ENCODE data around the gene PODXL.
A peak's percentile ranks its signal among the peaks of the same experiment; 100 is the strongest.

Gene PODXL

GRCh38 chr7:131556053-131556908, at the start of gene PODXL:
Gene PODXL (minus strand): TSS chr7:131556628. CDS start chr7:131556359, 269 bp downstream.
- Histone ChIP-seq H3K27me3 (ENCODE audit: control insufficient read depth in 1 of 2, insufficient read depth in 2 of 2, low read length in 2 of 2) (peaks cover 7 to 28% of the 10 kb centered on the region in 2 donors), H3K36me3 (ENCODE audit: control insufficient read depth in 1 of 2, insufficient read depth in 2 of 2, low read length in 2 of 2) (no peaks in the 10 kb centered on the region), H3K4me3 (ENCODE audit: low read depth in 1 of 2, low read length in 2 of 2) (peak within 1 kb of the TSS; percentile 69 to 75), H3K27ac (ENCODE audit: low read depth, low read length) (no peak within 1 kb of the TSS), H3K9ac (ENCODE audit: low read depth in 1 of 2, low read length in 2 of 2) (peak within 1 kb of the TSS; percentile 36 to 51), H3K9me3 (ENCODE audit: control insufficient read depth in 1 of 2, low read length in 2 of 2) (no peaks in the 10 kb centered on the region), H3K4me1 (ENCODE audit: control insufficient read depth in 1 of 2, insufficient read depth in 2 of 2, low read length in 2 of 2) (peaks cover 23 to 27% of the 10 kb centered on the region in 2 donors)

DNA sequence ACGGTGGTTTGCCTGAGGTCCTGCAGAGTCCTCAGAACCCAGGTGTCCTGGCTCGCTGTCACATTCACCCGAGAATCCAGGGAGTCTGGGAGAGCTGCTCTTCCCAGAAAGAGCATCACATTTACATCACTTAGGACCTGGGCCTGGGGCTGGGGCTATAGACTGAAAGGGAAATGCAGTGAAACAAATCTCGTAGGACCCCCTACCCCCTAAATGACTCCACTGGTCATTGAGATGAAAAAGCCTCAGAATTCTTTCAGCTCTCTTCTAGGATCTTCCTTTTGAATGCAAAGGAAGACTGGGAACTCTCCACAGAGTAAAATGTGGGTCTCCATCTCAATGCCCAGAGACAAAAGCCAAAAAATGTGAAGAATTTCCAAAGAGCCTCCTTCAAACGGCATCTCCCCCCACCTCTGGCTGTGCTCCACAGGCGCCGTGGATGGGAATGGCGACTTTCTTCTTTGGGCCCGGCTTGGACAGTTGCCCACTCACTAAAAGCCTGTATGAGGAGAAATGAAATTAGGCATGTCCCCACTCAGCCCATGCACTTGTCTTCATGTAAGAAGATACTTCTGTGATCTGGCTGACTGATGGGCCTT, 49.0 kb upstream of the PODXL start:
- Histone ChIP-seq H3K4me1 (ENCODE audit: control insufficient read depth in 1 of 2, insufficient read depth in 2 of 2, low read length in 2 of 2) (no peaks in the 10 kb centered on the region), H3K9ac (ENCODE audit: low read depth in 1 of 2, low read length in 2 of 2) (no peak overlapping the region), H3K36me3 (ENCODE audit: control insufficient read depth in 1 of 2, insufficient read depth in 2 of 2, low read length in 2 of 2) (no peaks in the 10 kb centered on the region), H3K27ac (ENCODE audit: low read depth, low read length) (no peak overlapping the region), H3K4me3 (ENCODE audit: low read depth in 1 of 2, low read length in 2 of 2) (no peak overlapping the region), H3K9me3 (ENCODE audit: control insufficient read depth in 1 of 2, low read length in 2 of 2) (no peaks in the 10 kb centered on the region), H3K27me3 (ENCODE audit: control insufficient read depth in 1 of 2, insufficient read depth in 2 of 2, low read length in 2 of 2) (peaks cover 0 to 3% of the 10 kb centered on the region in 2 donors)

DNA sequence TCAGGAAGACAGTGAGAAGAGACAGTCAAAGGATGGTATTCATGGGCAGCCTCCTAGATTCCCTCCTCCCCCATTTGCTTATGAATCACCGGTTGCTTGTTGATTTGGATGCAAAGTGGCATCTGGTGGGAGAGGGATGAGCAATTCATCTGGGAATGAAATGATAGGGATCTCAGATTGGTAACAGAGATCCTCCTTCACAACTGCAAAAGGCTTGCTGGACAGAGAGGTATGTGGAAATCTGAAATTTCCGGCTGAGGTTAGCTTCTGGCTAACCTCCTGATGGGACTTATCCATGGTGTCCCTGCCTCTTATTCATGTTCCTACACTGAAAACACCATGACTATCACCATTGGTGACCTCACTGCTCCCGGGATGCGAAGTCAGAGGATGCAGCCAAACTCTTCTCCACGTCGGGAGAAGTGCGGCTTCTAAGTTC, 48.4 kb upstream of the PODXL start:
- H3K9ac ChIP-seq (ENCODE audit: low read depth in 1 of 2, low read length in 2 of 2) = no peak overlapping the region
- peaks cover 0 to 3% of the 10 kb centered on the region in 2 donors for H3K27me3 ChIP-seq (ENCODE audit: control insufficient read depth in 1 of 2, insufficient read depth in 2 of 2, low read length in 2 of 2)
- no peaks in the 10 kb centered on the region for H3K36me3 ChIP-seq (ENCODE audit: control insufficient read depth in 1 of 2, insufficient read depth in 2 of 2, low read length in 2 of 2)
- no peak overlapping the region for H3K4me3 ChIP-seq (ENCODE audit: low read depth in 1 of 2, low read length in 2 of 2)
- H3K9me3 ChIP-seq (ENCODE audit: control insufficient read depth in 1 of 2, low read length in 2 of 2) = no peaks in the 10 kb centered on the region
- H3K4me1 ChIP-seq (ENCODE audit: control insufficient read depth in 1 of 2, insufficient read depth in 2 of 2, low read length in 2 of 2) = no peaks in the 10 kb centered on the region
- H3K27ac ChIP-seq (ENCODE audit: low read depth, low read length) = no peak overlapping the region

DNA sequence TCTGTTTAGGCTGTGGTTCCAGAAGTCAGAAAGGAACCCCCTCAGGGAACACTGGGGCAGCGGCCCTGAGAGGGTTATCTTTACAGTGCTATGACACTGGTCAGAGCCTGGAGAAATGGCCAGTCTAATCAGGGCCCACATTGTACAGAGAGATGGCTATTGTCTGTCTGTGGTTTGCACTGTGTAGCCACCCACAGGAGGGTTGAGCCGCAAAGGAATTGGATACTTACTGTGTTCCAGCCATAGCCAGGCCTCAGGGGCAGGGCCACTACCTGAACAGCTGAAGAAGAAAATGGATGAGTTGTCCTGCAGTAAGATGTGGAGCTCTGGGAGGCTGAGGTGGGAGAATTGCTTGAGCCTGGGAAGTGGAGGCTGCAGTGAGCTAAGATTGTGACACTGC, 47.5 kb upstream of the PODXL start:
- Histone ChIP-seq H3K4me3 (ENCODE audit: low read depth in 1 of 2, low read length in 2 of 2) (no peak overlapping the region), H3K36me3 (ENCODE audit: control insufficient read depth in 1 of 2, insufficient read depth in 2 of 2, low read length in 2 of 2) (no peaks in the 10 kb centered on the region), H3K4me1 (ENCODE audit: control insufficient read depth in 1 of 2, insufficient read depth in 2 of 2, low read length in 2 of 2) (no peaks in the 10 kb centered on the region), H3K27me3 (ENCODE audit: control insufficient read depth in 1 of 2, insufficient read depth in 2 of 2, low read length in 2 of 2) (peaks cover 0 to 3% of the 10 kb centered on the region in 2 donors), H3K9me3 (ENCODE audit: control insufficient read depth in 1 of 2, low read length in 2 of 2) (no peaks in the 10 kb centered on the region), H3K9ac (ENCODE audit: low read depth in 1 of 2, low read length in 2 of 2) (no peak overlapping the region), H3K27ac (ENCODE audit: low read depth, low read length) (no peak overlapping the region)

GRCh38 chr7:131602994-131603372, 46.6 kb upstream of the PODXL start:
- Histone ChIP-seq H3K9me3 (ENCODE audit: control insufficient read depth in 1 of 2, low read length in 2 of 2) (no peaks in the 10 kb centered on the region), H3K4me1 (ENCODE audit: control insufficient read depth in 1 of 2, insufficient read depth in 2 of 2, low read length in 2 of 2) (no peaks in the 10 kb centered on the region), H3K27ac (ENCODE audit: low read depth, low read length) (no peak overlapping the region), H3K9ac (ENCODE audit: low read depth in 1 of 2, low read length in 2 of 2) (no peak overlapping the region), H3K4me3 (ENCODE audit: low read depth in 1 of 2, low read length in 2 of 2) (no peak overlapping the region), H3K27me3 (ENCODE audit: control insufficient read depth in 1 of 2, insufficient read depth in 2 of 2, low read length in 2 of 2) (peaks cover 0 to 3% of the 10 kb centered on the region in 2 donors), H3K36me3 (ENCODE audit: control insufficient read depth in 1 of 2, insufficient read depth in 2 of 2, low read length in 2 of 2) (no peaks in the 10 kb centered on the region)

- Histone ChIP-seq H3K27ac (ENCODE audit: low read depth, low read length) (no peak overlapping the region), H3K36me3 (ENCODE audit: control insufficient read depth in 1 of 2, insufficient read depth in 2 of 2, low read length in 2 of 2) (no peaks in the 10 kb centered on the region), H3K27me3 (ENCODE audit: control insufficient read depth in 1 of 2, insufficient read depth in 2 of 2, low read length in 2 of 2) (peaks cover 0 to 3% of the 10 kb centered on the region in 2 donors), H3K9ac (ENCODE audit: low read depth in 1 of 2, low read length in 2 of 2) (no peak overlapping the region), H3K9me3 (ENCODE audit: control insufficient read depth in 1 of 2, low read length in 2 of 2) (no peaks in the 10 kb centered on the region), H3K4me1 (ENCODE audit: control insufficient read depth in 1 of 2, insufficient read depth in 2 of 2, low read length in 2 of 2) (no peaks in the 10 kb centered on the region), H3K4me3 (ENCODE audit: low read depth in 1 of 2, low read length in 2 of 2) (no peak overlapping the region)
These were observed 46.0 kb upstream of the PODXL start for GRCh38 chr7:131602304-131602993.

DNA sequence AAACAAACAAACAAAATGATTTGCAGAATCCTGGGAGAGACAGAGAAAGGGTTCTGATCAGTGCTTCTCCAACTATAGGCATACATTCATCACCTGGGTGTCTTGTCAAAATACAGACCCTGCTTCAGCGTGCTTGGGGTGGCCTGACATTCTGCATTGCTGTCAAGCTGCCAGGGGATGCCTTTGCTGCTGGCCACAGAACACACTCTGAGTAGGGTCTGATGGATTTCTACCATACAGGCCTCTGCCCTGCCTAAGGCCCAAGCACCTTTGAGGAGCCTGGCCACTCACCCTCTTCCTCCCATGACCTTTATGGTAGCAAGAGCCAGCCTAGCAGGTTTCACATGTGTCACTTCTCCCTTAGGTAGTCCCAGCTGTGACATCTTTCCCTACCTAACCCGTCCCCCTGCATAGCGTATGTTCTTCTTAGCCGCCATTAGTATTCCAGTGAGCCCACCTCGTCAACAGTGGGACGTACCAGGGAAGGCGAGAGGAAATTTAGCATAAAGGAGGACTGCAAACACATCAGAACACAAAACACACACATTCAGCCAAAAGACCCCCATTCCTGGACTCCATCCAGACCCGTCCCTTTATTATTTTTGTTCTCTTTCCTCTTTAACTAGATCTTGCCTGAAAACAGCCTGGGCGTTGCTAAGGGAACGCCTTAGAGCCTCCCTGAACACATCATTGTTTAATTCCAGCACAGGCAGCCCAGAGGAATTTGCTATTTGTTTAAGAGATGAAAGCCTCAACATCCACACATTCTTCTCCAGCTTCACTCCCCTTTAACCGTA, 43.9 kb upstream of the PODXL start:
- Histone ChIP-seq H3K4me3 (ENCODE audit: low read depth in 1 of 2, low read length in 2 of 2) (no peak overlapping the region), H3K4me1 (ENCODE audit: control insufficient read depth in 1 of 2, insufficient read depth in 2 of 2, low read length in 2 of 2) (no peaks in the 10 kb centered on the region), H3K27me3 (ENCODE audit: control insufficient read depth in 1 of 2, insufficient read depth in 2 of 2, low read length in 2 of 2) (peaks cover 0 to 3% of the 10 kb centered on the region in 2 donors), H3K36me3 (ENCODE audit: control insufficient read depth in 1 of 2, insufficient read depth in 2 of 2, low read length in 2 of 2) (no peaks in the 10 kb centered on the region), H3K9me3 (ENCODE audit: control insufficient read depth in 1 of 2, low read length in 2 of 2) (no peaks in the 10 kb centered on the region), H3K9ac (ENCODE audit: low read depth in 1 of 2, low read length in 2 of 2) (no peak overlapping the region), H3K27ac (ENCODE audit: low read depth, low read length) (no peak overlapping the region)

DNA sequence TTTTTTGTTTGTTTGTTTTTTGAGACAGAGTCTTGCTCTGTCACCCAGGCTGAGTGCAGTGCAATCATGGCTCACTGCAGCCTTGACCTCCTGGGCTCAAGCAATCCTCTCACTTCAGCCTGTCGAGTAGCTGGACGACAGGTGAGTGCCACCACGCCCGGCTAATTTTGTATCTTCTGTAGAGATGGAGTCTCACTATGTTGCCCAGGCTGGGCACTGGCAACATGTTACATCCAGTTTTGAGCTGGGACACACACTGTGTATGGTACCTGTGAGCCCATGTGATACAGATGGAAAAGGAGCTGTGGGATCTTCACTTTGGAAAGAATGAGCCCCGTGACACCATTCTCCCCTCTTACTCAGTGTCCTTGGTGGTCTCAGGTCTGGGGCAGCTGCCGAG, 40.4 kb upstream of the PODXL start:
- H3K36me3 ChIP-seq (ENCODE audit: control insufficient read depth in 1 of 2, insufficient read depth in 2 of 2, low read length in 2 of 2) = no peaks in the 10 kb centered on the region
- peaks cover 0 to 2% of the 10 kb centered on the region in 2 donors for H3K27me3 ChIP-seq (ENCODE audit: control insufficient read depth in 1 of 2, insufficient read depth in 2 of 2, low read length in 2 of 2)
- no peaks in the 10 kb centered on the region for H3K9me3 ChIP-seq (ENCODE audit: control insufficient read depth in 1 of 2, low read length in 2 of 2)
- H3K4me1 ChIP-seq (ENCODE audit: control insufficient read depth in 1 of 2, insufficient read depth in 2 of 2, low read length in 2 of 2) = no peaks in the 10 kb centered on the region
- H3K4me3 ChIP-seq (ENCODE audit: low read depth in 1 of 2, low read length in 2 of 2) = no peak overlapping the region
- H3K9ac ChIP-seq (ENCODE audit: low read depth in 1 of 2, low read length in 2 of 2) = no peak overlapping the region
- H3K27ac ChIP-seq (ENCODE audit: low read depth, low read length) = no peak overlapping the region

DNA sequence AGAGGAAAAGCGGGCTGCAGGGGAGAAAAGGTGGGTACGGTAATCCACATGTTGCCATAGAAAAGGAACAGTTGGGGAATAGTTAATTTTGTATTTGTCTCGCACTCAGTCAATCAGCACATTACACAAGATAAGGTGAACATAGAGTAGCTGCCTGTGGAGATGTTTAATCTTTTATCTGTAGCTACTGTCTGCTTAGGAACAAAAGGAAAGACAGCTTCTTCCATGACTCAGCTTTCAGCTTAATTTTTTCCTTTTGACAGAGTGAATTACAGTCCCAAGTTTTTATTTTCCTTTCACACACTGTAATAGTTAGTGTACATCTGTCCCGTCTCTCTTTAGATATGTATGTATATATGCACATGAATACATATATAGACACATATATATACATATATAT, 39.3 kb upstream of the PODXL start:
- H3K27ac ChIP-seq (ENCODE audit: low read depth, low read length) = no peak overlapping the region
- H3K4me1 ChIP-seq (ENCODE audit: control insufficient read depth in 1 of 2, insufficient read depth in 2 of 2, low read length in 2 of 2) = no peaks in the 10 kb centered on the region
- H3K27me3 ChIP-seq (ENCODE audit: control insufficient read depth in 1 of 2, insufficient read depth in 2 of 2, low read length in 2 of 2) = peaks cover 0 to 3% of the 10 kb centered on the region in 2 donors
- H3K36me3 ChIP-seq (ENCODE audit: control insufficient read depth in 1 of 2, insufficient read depth in 2 of 2, low read length in 2 of 2) = no peaks in the 10 kb centered on the region
- H3K4me3 ChIP-seq (ENCODE audit: low read depth in 1 of 2, low read length in 2 of 2) = no peak overlapping the region
- no peak overlapping the region for H3K9ac ChIP-seq (ENCODE audit: low read depth in 1 of 2, low read length in 2 of 2)
- no peaks in the 10 kb centered on the region for H3K9me3 ChIP-seq (ENCODE audit: control insufficient read depth in 1 of 2, low read length in 2 of 2)

All from duodenal mucosa (tissue), 2 donors.